Astrocyte of the spinal cord (primary cell): ENCODE data around the gene ACKR3.

Source experiments
- DNase-seq: peaks from one replicate; pipeline ENCODE4 v3.0.0; 2011; ENCODE audit warnings: low read depth, low spot score
- H3K4me3 ChIP-seq: 2 replicates; pipeline ENCODE4 v1.5.1; 2011; ENCODE audit warnings: low read depth, mild to moderate bottlenecking, low read length, moderate library complexity
- CTCF ChIP-seq: IDR thresholded peaks from 2 replicates; pipeline ENCODE4 v1.5.1; 2012; ENCODE audit warnings: low read depth, mild to moderate bottlenecking, low read length, inconsistent platforms
- in situ Hi-C: cut with HindIII; loops from 2 replicates; pipeline ENCODE4 v1.10.0; 2017; ENCODE audit warnings: low sequenced_read_pairs

ACKR3 gene

GRCh38 chr2:236557306-236558030 is 12.2 kb upstream of the ACKR3 start:
- no peak for TF ChIP-seq CTCF
- no peak overlapping the region for H3K4me3 ChIP-seq
- in situ Hi-C loops, result no loop called here
- no peak for DNase-seq

DNA sequence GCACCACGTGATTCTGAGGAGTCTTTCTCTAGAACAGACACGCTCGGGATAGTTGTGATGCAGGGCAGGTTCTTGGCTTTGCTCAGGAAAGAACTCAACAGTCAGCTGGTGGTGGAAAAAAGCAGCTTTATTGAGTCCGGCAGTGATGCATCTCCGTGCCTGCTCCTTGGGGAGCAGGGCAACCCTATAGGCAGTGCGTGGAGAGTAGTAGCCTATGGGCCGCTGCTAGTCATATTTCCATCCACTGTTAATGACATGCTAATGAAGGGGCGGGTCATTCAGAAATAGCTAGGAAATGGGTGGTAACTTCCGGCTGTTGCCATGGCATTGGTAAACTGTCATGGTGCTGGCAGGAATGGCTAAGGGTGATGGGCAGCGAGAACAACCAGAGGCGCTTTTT is 11.6 kb upstream of the ACKR3 start:
- no peak for DNase-seq
- in situ Hi-C loops, result no loop called here
- no peak for TF ChIP-seq CTCF
- no peak overlapping the region for H3K4me3 ChIP-seq

- TF ChIP-seq CTCF, result no peak
- in situ Hi-C loops, result no loop called here
- no peak for DNase-seq
Observed at GRCh38 chr2:236558993-236559978, 10.3 kb upstream of the ACKR3 start.

GRCh38 chr2:236561874-236562273 is 7.8 kb upstream of the ACKR3 start:
- H3K4me3 ChIP-seq, result no peak overlapping the region
- DNase-seq, result no peak
- in situ Hi-C loops, result no loop called here
- no peak for TF ChIP-seq CTCF

More at GRCh38 chr2:236558993-236559978, 10.3 kb upstream of the ACKR3 start:
- H3K4me3 ChIP-seq, result no peak overlapping the region

DNA sequence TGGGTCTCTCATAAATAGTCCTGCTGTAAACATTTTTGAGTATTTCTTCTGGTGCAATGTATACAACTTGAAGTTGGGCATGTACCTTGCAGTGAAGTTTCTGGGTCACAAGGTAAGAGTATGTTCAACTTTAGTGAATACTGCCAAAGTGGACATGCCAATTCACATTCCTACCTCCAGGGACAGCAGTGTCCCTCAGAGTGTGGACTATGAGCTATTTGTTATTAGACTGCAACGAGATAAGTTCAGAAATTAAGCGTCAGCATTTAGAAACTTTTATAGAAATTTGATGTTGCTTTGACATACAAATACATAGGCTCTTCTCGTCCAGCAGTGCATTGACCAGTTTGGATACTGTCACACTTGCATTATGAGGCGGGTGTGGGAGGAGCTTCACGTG is 7.2 kb upstream of the ACKR3 start:
- H3K4me3 ChIP-seq, result no peak overlapping the region
- in situ Hi-C loops, result no loop called here
- DNase-seq, result no peak
- TF ChIP-seq CTCF, result peak; percentile 53

DNA sequence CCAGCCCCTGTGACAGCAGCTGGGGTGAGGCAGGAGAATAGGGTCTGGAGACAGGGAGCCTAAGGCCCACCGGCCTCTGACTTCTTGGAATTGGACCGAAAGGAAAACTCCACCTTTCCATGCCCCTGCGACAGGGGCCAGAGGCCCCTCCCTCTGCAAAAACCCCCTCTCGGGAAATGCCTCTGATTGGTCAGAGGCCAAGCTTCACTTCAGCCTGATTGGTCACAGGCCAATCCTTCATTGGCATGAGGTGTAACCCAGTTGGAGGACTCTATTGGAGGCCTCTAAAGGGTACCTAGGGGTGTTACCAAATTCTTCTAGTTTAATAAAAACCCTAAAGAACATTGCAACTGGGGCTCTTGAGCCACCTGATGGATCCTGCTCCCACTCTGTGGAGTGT is 5.7 kb upstream of the ACKR3 start:
- TF ChIP-seq CTCF, result no peak
- in situ Hi-C loops, result no loop called here
- DNase-seq, result no peak
- no peak overlapping the region for H3K4me3 ChIP-seq
